Activated naive CD4-positive, alpha-beta T cell treated with anti-CD3 and anti-CD28 coated beads for 36 hours (primary cell): ENCODE results near the gene THAP3. TPM values are rescaled to one million over a fixed set of nuclear protein-coding genes. Genes with fewer than 3 reads are reported as not detected.

Experiments
- CTCF ChIA-PET: fragments of 350-600 bp; sonication (Branson Sonifier 250); formaldehyde crosslinking; loops from one replicate; lab custom pipeline; 2021; ENCODE audit warnings: antibody characterized with exemption; lab: Charles Lee
- DNase-seq: peaks from one replicate; pipeline ENCODE4 v3.0.0-alpha.2; 2020
- H3K27ac Mint-ChIP-seq: one replicate; pipeline ENCODE4 v1.8.0; 2021; ENCODE audit warnings: mild to moderate bottlenecking, mixed read lengths
- H3K27me3 Mint-ChIP-seq: one replicate; pipeline ENCODE4 v1.8.0; 2021; ENCODE audit warnings: low read depth, mixed read lengths
- H3K36me3 Mint-ChIP-seq: one replicate; pipeline ENCODE4 v1.8.0; 2021; ENCODE audit warnings: low read depth, mixed read lengths
- H3K4me1 Mint-ChIP-seq: one replicate; pipeline ENCODE4 v1.8.0; 2021; ENCODE audit warnings: low read depth, mixed read lengths
- H3K4me3 Mint-ChIP-seq: one replicate; pipeline ENCODE4 v1.8.0; 2021; ENCODE audit warnings: mild to moderate bottlenecking, moderate library complexity, mixed read lengths
- H3K9me3 Mint-ChIP-seq: one replicate; pipeline ENCODE4 v1.8.0; 2021; ENCODE audit warnings: mixed read lengths
- intact Hi-C: fragments of 100-400 bp; cut with micrococcal nuclease; formaldehyde crosslinking; loops from one replicate; pipeline ENCODE4 v1.15.1; 2023
- total RNA-seq, 2 experiments: library from RNA; stranded (reverse); gene quantifications; one replicate each; pipeline ENCODE4 v1.2.3, GENCODE V29; 2021

The THAP3 gene
- total RNA-seq, 2 experiments from 2014 or later = 27.3 to 30.9 TPM

GRCh38 chr1:6585081-6585722, 39.5 kb upstream of the THAP3 start:
- DNase-seq = no peak
- peaks cover 40% of the 10 kb centered on the region for H3K4me1 Mint-ChIP-seq
- H3K27ac Mint-ChIP-seq = no peak overlapping the region
- intact Hi-C loops = no loop called here
- H3K4me3 Mint-ChIP-seq = no peak overlapping the region
- CTCF ChIA-PET = no interaction called here
- peaks cover 3% of the 10 kb centered on the region for H3K36me3 Mint-ChIP-seq
- no peaks in the 10 kb centered on the region for H3K9me3 Mint-ChIP-seq
- H3K27me3 Mint-ChIP-seq = no peaks in the 10 kb centered on the region

GRCh38 chr1:6585841-6586240, 38.8 kb upstream of the THAP3 start:
- CTCF ChIA-PET = no interaction called here
- Mint-ChIP-seq H3K9me3 (no peaks in the 10 kb centered on the region), H3K27me3 (no peaks in the 10 kb centered on the region), H3K27ac (no peak overlapping the region), H3K4me3 (no peak overlapping the region), H3K36me3 (peaks cover 2% of the 10 kb centered on the region), H3K4me1 (peaks cover 35% of the 10 kb centered on the region)
- intact Hi-C loops = no loop called here
- no peak for DNase-seq

GRCh38 chr1:6586404-6586816, 38.3 kb upstream of the THAP3 start:
- DNase-seq = no peak
- Mint-ChIP-seq H3K4me1 (peaks cover 30% of the 10 kb centered on the region), H3K4me3 (no peak overlapping the region), H3K27ac (no peak overlapping the region), H3K27me3 (no peaks in the 10 kb centered on the region), H3K36me3 (peaks cover 1% of the 10 kb centered on the region), H3K9me3 (no peaks in the 10 kb centered on the region)
- intact Hi-C loops = no loop called here
- CTCF ChIA-PET = no interaction called here

GRCh38 chr1:6587261-6588005, 37.2 kb upstream of the THAP3 start:
- no peak for DNase-seq
- Mint-ChIP-seq H3K9me3 (no peaks in the 10 kb centered on the region), H3K36me3 (no peaks in the 10 kb centered on the region), H3K27me3 (no peaks in the 10 kb centered on the region), H3K4me3 (no peak overlapping the region), H3K27ac (peak overlapping the region; percentile 69), H3K4me1 (peaks cover 22% of the 10 kb centered on the region)
- intact Hi-C loops = no loop called here
- CTCF ChIA-PET = no interaction called here

- Mint-ChIP-seq H3K9me3 (no peaks in the 10 kb centered on the region), H3K4me3 (no peak overlapping the region), H3K4me1 (peaks cover 21% of the 10 kb centered on the region), H3K27me3 (no peaks in the 10 kb centered on the region), H3K27ac (peak overlapping the region; percentile 69), H3K36me3 (no peaks in the 10 kb centered on the region)
- CTCF ChIA-PET = interaction anchor here (0.7 to 1.9 kb wide), 2 partner anchors 12 to 99 kb away, joined by 3 to 7 read pairs; no protein-coding TSS in a partner anchor
- intact Hi-C loops = no loop called here
- DNase-seq = no peak
These were observed 36.4 kb upstream of the THAP3 start for GRCh38 chr1:6588128-6588892.

- Mint-ChIP-seq H3K27ac (no peak overlapping the region), H3K4me3 (no peak overlapping the region), H3K4me1 (peaks cover 23% of the 10 kb centered on the region), H3K36me3 (peaks cover 2% of the 10 kb centered on the region), H3K9me3 (no peaks in the 10 kb centered on the region), H3K27me3 (no peaks in the 10 kb centered on the region)
- CTCF ChIA-PET = interaction anchor here (0.7 to 1.9 kb wide), 2 partner anchors 11 to 100 kb away, joined by 3 to 7 read pairs; no protein-coding TSS in a partner anchor
- no peak for DNase-seq
- intact Hi-C loops = no loop called here
These were observed 35.7 kb upstream of the THAP3 start for GRCh38 chr1:6588893-6589520.

GRCh38 chr1:6590046-6590445, 34.6 kb upstream of the THAP3 start:
- intact Hi-C loops = no loop called here
- peaks cover 7% of the 10 kb centered on the region for H3K36me3 Mint-ChIP-seq
- CTCF ChIA-PET = interaction anchor here (1.9 kb wide), 1 partner anchor 10 kb away, joined by 7 read pairs; no protein-coding TSS in a partner anchor
- H3K27me3 Mint-ChIP-seq = no peaks in the 10 kb centered on the region
- no peak overlapping the region for H3K4me3 Mint-ChIP-seq
- H3K27ac Mint-ChIP-seq = peak overlapping the region; percentile 41
- H3K4me1 Mint-ChIP-seq = peaks cover 19% of the 10 kb centered on the region
- DNase-seq = no peak
- H3K9me3 Mint-ChIP-seq = no peaks in the 10 kb centered on the region

- no peaks in the 10 kb centered on the region for H3K9me3 Mint-ChIP-seq
- no peaks in the 10 kb centered on the region for H3K27me3 Mint-ChIP-seq
- H3K4me1 Mint-ChIP-seq = peaks cover 26% of the 10 kb centered on the region
- DNase-seq = no peak
- H3K4me3 Mint-ChIP-seq = no peak overlapping the region
- H3K27ac Mint-ChIP-seq = peak overlapping the region; percentile 53
- intact Hi-C loops = no loop called here
- peaks cover 18% of the 10 kb centered on the region for H3K36me3 Mint-ChIP-seq
- CTCF ChIA-PET = no interaction called here
These were observed 33.4 kb upstream of the THAP3 start for GRCh38 chr1:6591222-6591621.

GRCh38 chr1:6591644-6592043, 33.0 kb upstream of the THAP3 start:
- H3K9me3 Mint-ChIP-seq = no peaks in the 10 kb centered on the region
- H3K36me3 Mint-ChIP-seq = peaks cover 19% of the 10 kb centered on the region
- no peak overlapping the region for H3K4me3 Mint-ChIP-seq
- no peak for DNase-seq
- H3K27ac Mint-ChIP-seq = peak overlapping the region; percentile 50
- peaks cover 30% of the 10 kb centered on the region for H3K4me1 Mint-ChIP-seq
- CTCF ChIA-PET = no interaction called here
- H3K27me3 Mint-ChIP-seq = no peaks in the 10 kb centered on the region
- intact Hi-C loops = no loop called here

GRCh38 chr1:6592441-6592840, 32.2 kb upstream of the THAP3 start:
- intact Hi-C loops = no loop called here

GRCh38 chr1:6592865-6593593, 31.6 kb upstream of the THAP3 start:
- DNase-seq = no peak
- H3K27me3 Mint-ChIP-seq = no peaks in the 10 kb centered on the region
- CTCF ChIA-PET = interaction anchor here (0.7 kb wide), 1 partner anchor 1102 kb away, joined by 3 read pairs; no protein-coding TSS in a partner anchor
- H3K4me3 Mint-ChIP-seq = no peak overlapping the region
- no peaks in the 10 kb centered on the region for H3K9me3 Mint-ChIP-seq
- H3K36me3 Mint-ChIP-seq = peaks cover 26% of the 10 kb centered on the region
- peak overlapping the region; percentile 53 for H3K27ac Mint-ChIP-seq
- intact Hi-C loops = no loop called here
- H3K4me1 Mint-ChIP-seq = peaks cover 27% of the 10 kb centered on the region

More at GRCh38 chr1:6592441-6592840, 32.2 kb upstream of the THAP3 start:
- no peak overlapping the region for H3K4me3 Mint-ChIP-seq
- H3K9me3 Mint-ChIP-seq = no peaks in the 10 kb centered on the region
- no peaks in the 10 kb centered on the region for H3K27me3 Mint-ChIP-seq
- DNase-seq = no peak
- no peak overlapping the region for H3K27ac Mint-ChIP-seq
- CTCF ChIA-PET = interaction anchor here (0.7 kb wide), 1 partner anchor 1103 kb away, joined by 3 read pairs; no protein-coding TSS in a partner anchor
- H3K36me3 Mint-ChIP-seq = peaks cover 22% of the 10 kb centered on the region
- H3K4me1 Mint-ChIP-seq = peaks cover 27% of the 10 kb centered on the region
